ENCODE data around the gene HNRNPA1L2. TPM values are rescaled to one million over a fixed set of nuclear protein-coding genes. Genes with fewer than 3 reads are reported as not detected.

The HNRNPA1L2 gene
- total RNA-seq (2022; extraction: Qiagen RNA extraction), result 5.6 to 6.2 TPM (median 6.0 TPM) in 5 replicates

DNA sequence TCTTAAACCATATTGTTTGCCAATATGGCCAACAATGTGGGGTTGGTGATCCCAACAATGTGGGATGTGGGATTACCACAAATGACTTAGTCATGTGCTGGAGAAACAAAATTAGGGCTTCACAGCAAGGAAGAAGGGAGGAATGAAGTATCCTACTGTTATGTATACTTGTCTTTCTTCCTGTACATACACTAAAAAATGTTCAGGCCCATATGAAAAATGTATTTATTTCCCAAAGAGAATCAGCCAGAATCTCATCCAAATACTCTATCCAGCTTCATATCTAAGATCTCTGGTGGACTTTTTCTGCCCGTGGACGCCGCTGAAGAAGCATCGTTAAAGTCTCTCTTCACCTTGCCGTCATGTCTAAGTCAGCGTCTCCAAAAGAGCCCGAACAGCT, at the start of gene HNRNPA1L2:
HNRNPA1L2 (plus strand) TSS at position 301 of the 400 bp plus-strand sequence; CDS start at position 363, 62 bp downstream.

DNA sequence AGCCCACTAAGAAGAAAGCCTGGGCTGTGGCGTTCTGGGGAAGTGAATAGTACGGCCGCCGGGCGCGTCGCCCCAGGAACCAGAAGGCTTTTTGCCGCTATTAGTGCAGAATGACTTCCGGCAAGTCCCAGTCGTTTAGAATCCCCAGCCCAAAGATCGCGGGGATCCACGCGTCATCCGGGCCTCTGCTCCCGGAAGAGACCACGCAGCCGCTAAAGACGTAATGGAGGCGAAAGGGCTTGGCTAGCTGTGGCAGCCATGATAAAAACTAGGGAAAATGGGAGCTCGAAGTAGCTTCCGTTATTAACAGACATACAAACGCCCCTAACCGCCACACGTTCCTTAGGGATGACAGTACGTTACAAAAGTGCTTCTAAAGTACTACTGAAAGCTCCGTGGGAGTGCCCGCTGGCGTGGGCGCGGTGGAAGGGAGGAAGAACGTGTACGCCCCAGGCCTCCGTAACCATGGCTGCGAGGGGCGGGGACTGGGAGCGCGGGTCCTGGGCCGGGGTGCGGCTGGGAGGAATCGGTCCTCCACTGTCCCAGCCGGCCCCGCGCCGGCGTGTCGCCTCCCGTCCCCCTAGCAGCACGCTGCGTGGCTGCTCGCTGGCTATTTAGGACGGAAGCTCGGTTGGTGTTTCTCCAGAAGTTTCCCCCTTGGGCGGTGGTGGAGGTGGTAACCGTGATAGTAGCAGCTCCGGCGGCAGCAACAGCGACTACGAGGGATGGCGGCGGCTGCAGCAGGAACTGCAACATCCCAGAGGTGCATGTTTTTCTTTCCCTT, 10.2 kb downstream of the HNRNPA1L2 start, which contains the start of gene SUGT1:
SUGT1 (plus strand) TSS at position 641 of the 784 bp plus-strand sequence; CDS start at position 726, 85 bp downstream.

Other genes with a start within 250 kb of the HNRNPA1L2 start
- gene THSD1, start 236.3 kb upstream of the HNRNPA1L2 start, total RNA-seq (2022; extraction: Qiagen RNA extraction), result 5.4 to 6.7 TPM (median 6.0 TPM) in 5 replicates
- gene VPS36, start 191.8 kb upstream of the HNRNPA1L2 start, total RNA-seq (2022; extraction: Qiagen RNA extraction), result 10.8 to 14.3 TPM (median 11.2 TPM) in 5 replicates
- 26.4 to 36.5 TPM (median 27.7 TPM) in 5 replicates for gene CKAP2, start 187.0 kb upstream of the HNRNPA1L2 start, total RNA-seq (2022; extraction: Qiagen RNA extraction)
- 37.1 to 44.2 TPM (median 40.2 TPM) in 5 replicates for gene SUGT1, start 10.4 kb downstream of the HNRNPA1L2 start, total RNA-seq (2022; extraction: Qiagen RNA extraction)
- gene CNMD, start 97.4 kb downstream of the HNRNPA1L2 start, total RNA-seq (2022; extraction: Qiagen RNA extraction), result not detected in 5 replicates
- not detected in 5 replicates for gene PCDH8, start 206.2 kb downstream of the HNRNPA1L2 start, total RNA-seq (2022; extraction: Qiagen RNA extraction)